Measurements from ENCODE around the gene UGT1A6. TPM values are rescaled to one million over a fixed set of nuclear protein-coding genes. Genes with fewer than 3 reads are reported as not detected.

Gene UGT1A6
- total and polyA plus RNA-seq, 2 donors from 2014 or later, result 43.7 to 110 TPM

GRCh38 chr2:233764264-233764663, 71.6 kb downstream of the UGT1A6 start:
- FAIRE-seq, result no peak
- TF ChIP-seq, protein P1, sequence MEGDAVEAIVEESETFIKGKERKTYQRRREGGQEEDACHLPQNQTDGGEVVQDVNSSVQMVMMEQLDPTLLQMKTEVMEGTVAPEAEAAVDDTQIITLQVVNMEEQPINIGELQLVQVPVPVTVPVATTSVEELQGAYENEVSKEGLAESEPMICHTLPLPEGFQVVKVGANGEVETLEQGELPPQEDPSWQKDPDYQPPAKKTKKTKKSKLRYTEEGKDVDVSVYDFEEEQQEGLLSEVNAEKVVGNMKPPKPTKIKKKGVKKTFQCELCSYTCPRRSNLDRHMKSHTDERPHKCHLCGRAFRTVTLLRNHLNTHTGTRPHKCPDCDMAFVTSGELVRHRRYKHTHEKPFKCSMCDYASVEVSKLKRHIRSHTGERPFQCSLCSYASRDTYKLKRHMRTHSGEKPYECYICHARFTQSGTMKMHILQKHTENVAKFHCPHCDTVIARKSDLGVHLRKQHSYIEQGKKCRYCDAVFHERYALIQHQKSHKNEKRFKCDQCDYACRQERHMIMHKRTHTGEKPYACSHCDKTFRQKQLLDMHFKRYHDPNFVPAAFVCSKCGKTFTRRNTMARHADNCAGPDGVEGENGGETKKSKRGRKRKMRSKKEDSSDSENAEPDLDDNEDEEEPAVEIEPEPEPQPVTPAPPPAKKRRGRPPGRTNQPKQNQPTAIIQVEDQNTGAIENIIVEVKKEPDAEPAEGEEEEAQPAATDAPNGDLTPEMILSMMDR (IDR thresholded peaks at IDR 0.05; ENCODE audit: borderline replicate concordance, extremely low read depth, insufficient read depth), result no peak
- intact Hi-C loops (cut with DNase I), result no loop called here
- no peak for DNase-seq
- no peaks in the 10 kb centered on the region for H3K27me3 ChIP-seq (ENCODE audit: control insufficient read depth, insufficient read depth, low read length)
- peaks cover 0 to 13% (median 6%) of the 10 kb centered on the region in 3 donors for H3K36me3 ChIP-seq (ENCODE audit: control insufficient read depth in 2 of 3, insufficient read depth in 3 of 3, low read length in 3 of 3)
- H3K9me3 ChIP-seq (ENCODE audit: control insufficient read depth in 2 of 3, insufficient read depth in 1 of 3, low read length in 3 of 3), result no peaks in the 10 kb centered on the region
- peak overlapping the region in 1 of 2 donors; percentile 61 for H3K27ac ChIP-seq (ENCODE audit: low read depth in 2 of 2, low read length in 2 of 2)
- peaks cover 0 to 2% (median 0%) of the 10 kb centered on the region in 3 donors for H3K4me1 ChIP-seq (ENCODE audit: control insufficient read depth in 2 of 3, insufficient read depth in 2 of 3, low read depth in 1 of 3, low read length in 3 of 3)
- no peak overlapping the region for H3K4me3 ChIP-seq (ENCODE audit: low read length in 3 of 3)
- no peak overlapping the region for H3K9ac ChIP-seq (ENCODE audit: low read length in 3 of 3)

DNA sequence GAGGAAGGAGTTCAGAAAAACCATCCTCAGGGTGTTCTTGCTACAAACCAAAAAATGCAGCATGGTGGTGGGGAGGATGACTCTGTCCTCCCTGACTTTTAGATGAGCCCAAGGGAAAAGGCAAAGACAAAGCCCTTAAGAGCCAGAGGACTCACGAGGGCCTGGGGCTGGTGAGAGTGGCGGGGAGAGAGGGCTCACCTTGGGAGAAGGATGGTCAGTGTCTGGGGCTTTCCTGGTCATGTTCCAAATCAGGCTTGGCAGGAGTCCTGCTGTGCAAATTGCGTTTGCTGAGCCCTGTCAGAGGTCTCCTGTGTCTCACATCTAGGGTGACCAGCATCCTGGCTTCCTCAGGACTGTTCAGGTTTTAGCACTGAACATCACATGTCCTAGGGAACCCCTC, 72.1 kb downstream of the UGT1A6 start:
- no peak for FAIRE-seq
- Histone ChIP-seq H3K27me3 (ENCODE audit: control insufficient read depth, insufficient read depth, low read length) (no peaks in the 10 kb centered on the region), H3K9ac (ENCODE audit: low read length in 3 of 3) (no peak overlapping the region), H3K4me1 (ENCODE audit: control insufficient read depth in 2 of 3, insufficient read depth in 2 of 3, low read depth in 1 of 3, low read length in 3 of 3) (peaks cover 0 to 2% (median 0%) of the 10 kb centered on the region in 3 donors), H3K27ac (ENCODE audit: low read depth in 2 of 2, low read length in 2 of 2) (no peak overlapping the region), H3K9me3 (ENCODE audit: control insufficient read depth in 2 of 3, insufficient read depth in 1 of 3, low read length in 3 of 3) (no peaks in the 10 kb centered on the region), H3K36me3 (ENCODE audit: control insufficient read depth in 2 of 3, insufficient read depth in 3 of 3, low read length in 3 of 3) (peaks cover 0 to 17% (median 11%) of the 10 kb centered on the region in 3 donors), H3K4me3 (ENCODE audit: low read length in 3 of 3) (no peak overlapping the region)
- TF ChIP-seq, protein P1 (IDR thresholded peaks at IDR 0.05; ENCODE audit: borderline replicate concordance, extremely low read depth, insufficient read depth), result no peak
- intact Hi-C loops (cut with DNase I), result no loop called here
- no peak for DNase-seq

- no peak overlapping the region for H3K4me3 ChIP-seq (ENCODE audit: low read length in 3 of 3)
- H3K27me3 ChIP-seq (ENCODE audit: control insufficient read depth, insufficient read depth, low read length), result no peaks in the 10 kb centered on the region
- H3K27ac ChIP-seq (ENCODE audit: low read depth in 2 of 2, low read length in 2 of 2), result no peak overlapping the region
- FAIRE-seq, result no peak
- no peaks in the 10 kb centered on the region for H3K4me1 ChIP-seq (ENCODE audit: control insufficient read depth in 2 of 3, insufficient read depth in 2 of 3, low read depth in 1 of 3, low read length in 3 of 3)
- intact Hi-C loops (cut with DNase I), result no loop called here
- H3K36me3 ChIP-seq (ENCODE audit: control insufficient read depth in 2 of 3, insufficient read depth in 3 of 3, low read length in 3 of 3), result peaks cover 0 to 24% (median 13%) of the 10 kb centered on the region in 3 donors
- H3K9ac ChIP-seq (ENCODE audit: low read length in 3 of 3), result no peak overlapping the region
- TF ChIP-seq, protein P1 (IDR thresholded peaks at IDR 0.05; ENCODE audit: borderline replicate concordance, extremely low read depth, insufficient read depth), result no peak
- DNase-seq, result no peak
- H3K9me3 ChIP-seq (ENCODE audit: control insufficient read depth in 2 of 3, insufficient read depth in 1 of 3, low read length in 3 of 3), result no peaks in the 10 kb centered on the region
Observed at GRCh38 chr2:233766416-233766815, 73.7 kb downstream of the UGT1A6 start.

DNA sequence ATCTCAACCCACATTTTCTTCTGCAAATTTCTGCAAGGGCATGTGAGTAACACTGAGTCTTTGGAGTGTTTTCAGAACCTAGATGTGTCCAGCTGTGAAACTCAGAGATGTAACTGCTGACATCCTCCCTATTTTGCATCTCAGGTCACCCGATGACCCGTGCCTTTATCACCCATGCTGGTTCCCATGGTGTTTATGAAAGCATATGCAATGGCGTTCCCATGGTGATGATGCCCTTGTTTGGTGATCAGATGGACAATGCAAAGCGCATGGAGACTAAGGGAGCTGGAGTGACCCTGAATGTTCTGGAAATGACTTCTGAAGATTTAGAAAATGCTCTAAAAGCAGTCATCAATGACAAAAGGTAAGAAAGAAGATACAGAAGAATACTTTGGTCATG, 75.4 kb downstream of the UGT1A6 start:
- TF ChIP-seq, protein P1 (IDR thresholded peaks at IDR 0.05; ENCODE audit: borderline replicate concordance, extremely low read depth, insufficient read depth), result no peak
- FAIRE-seq (no peak), DNase-seq (no peak)
- intact Hi-C loops (cut with DNase I), result no loop called here
- Histone ChIP-seq H3K4me1 (ENCODE audit: control insufficient read depth in 2 of 3, insufficient read depth in 2 of 3, low read depth in 1 of 3, low read length in 3 of 3) (no peaks in the 10 kb centered on the region), H3K9me3 (ENCODE audit: control insufficient read depth in 2 of 3, insufficient read depth in 1 of 3, low read length in 3 of 3) (no peaks in the 10 kb centered on the region), H3K4me3 (ENCODE audit: low read length in 3 of 3) (no peak overlapping the region), H3K9ac (ENCODE audit: low read length in 3 of 3) (no peak overlapping the region), H3K27ac (ENCODE audit: low read depth in 2 of 2, low read length in 2 of 2) (no peak overlapping the region), H3K36me3 (ENCODE audit: control insufficient read depth in 2 of 3, insufficient read depth in 3 of 3, low read length in 3 of 3) (peaks cover 0 to 34% (median 16%) of the 10 kb centered on the region in 3 donors), H3K27me3 (ENCODE audit: control insufficient read depth, insufficient read depth, low read length) (no peaks in the 10 kb centered on the region)
